Measurements from ENCODE around the gene VWA7.

VWA7 gene

GRCh38 chr6:31776485-31776988, 591 bp downstream of the VWA7 start:
- no peak for TF ChIP-seq POLR2A (IDR thresholded peaks at IDR 0.05; ENCODE audit: low read length)
- TF ChIP-seq GATA1 (IDR thresholded peaks at IDR 0.05; ENCODE audit: low read depth, low read length), result no peak
- no peak for DNase-seq

GRCh38 chr6:31775633-31776484, 1.3 kb downstream of the VWA7 start:
- no peak for TF ChIP-seq POLR2A (IDR thresholded peaks at IDR 0.05; ENCODE audit: low read length)
- no peak for TF ChIP-seq GATA1 (IDR thresholded peaks at IDR 0.05; ENCODE audit: low read depth, low read length)
- no peak for DNase-seq

- peak in 1 of 2 experiments; percentile 43 for DNase-seq
- TF ChIP-seq GATA1 (IDR thresholded peaks at IDR 0.05; ENCODE audit: low read depth, low read length), result no peak
- no peak for TF ChIP-seq POLR2A (IDR thresholded peaks at IDR 0.05; ENCODE audit: low read length)
These were observed 1.9 kb downstream of the VWA7 start for GRCh38 chr6:31775184-31775583.

GRCh38 chr6:31771992-31772358, 5.2 kb downstream of the VWA7 start:
- no peak for TF ChIP-seq POLR2A (IDR thresholded peaks at IDR 0.05; ENCODE audit: low read length)
- TF ChIP-seq GATA1 (IDR thresholded peaks at IDR 0.05; ENCODE audit: low read depth, low read length), result no peak
- peak; percentile 33 to 37 for DNase-seq

- DNase-seq, result no peak
- TF ChIP-seq GATA1 (IDR thresholded peaks at IDR 0.05; ENCODE audit: low read depth, low read length), result no peak
- no peak for TF ChIP-seq POLR2A (IDR thresholded peaks at IDR 0.05; ENCODE audit: low read length)
These were observed 6.3 kb downstream of the VWA7 start for GRCh38 chr6:31770860-31771259.

GRCh38 chr6:31769684-31770371, 7.3 kb downstream of the VWA7 start:
- TF ChIP-seq POLR2A (IDR thresholded peaks at IDR 0.05; ENCODE audit: low read length), result no peak
- no peak for TF ChIP-seq GATA1 (IDR thresholded peaks at IDR 0.05; ENCODE audit: low read depth, low read length)

GRCh38 chr6:31768363-31769257, 8.5 kb downstream of the VWA7 start:
- TF ChIP-seq GATA1 (IDR thresholded peaks at IDR 0.05; ENCODE audit: low read depth, low read length), result no peak
- no peak for TF ChIP-seq POLR2A (IDR thresholded peaks at IDR 0.05; ENCODE audit: low read length)
- DNase-seq, result no peak

More at GRCh38 chr6:31769684-31770371, 7.3 kb downstream of the VWA7 start:
- DNase-seq, result peak; percentile 85 to 93

GRCh38 chr6:31767096-31767645, 10.0 kb downstream of the VWA7 start:
- no peak for TF ChIP-seq POLR2A (IDR thresholded peaks at IDR 0.05; ENCODE audit: low read length)
- no peak for TF ChIP-seq GATA1 (IDR thresholded peaks at IDR 0.05; ENCODE audit: low read depth, low read length)
- DNase-seq, result no peak

GRCh38 chr6:31765910-31766794, 11.0 kb downstream of the VWA7 start:
- no peak for DNase-seq
- TF ChIP-seq GATA1 (IDR thresholded peaks at IDR 0.05; ENCODE audit: low read depth, low read length), result no peak
- no peak for TF ChIP-seq POLR2A (IDR thresholded peaks at IDR 0.05; ENCODE audit: low read length)

GRCh38 chr6:31765559-31765909, 11.6 kb downstream of the VWA7 start:
- TF ChIP-seq POLR2A (IDR thresholded peaks at IDR 0.05; ENCODE audit: low read length) (no peak), GATA1 (IDR thresholded peaks at IDR 0.05; ENCODE audit: low read depth, low read length) (no peak)
- no peak for DNase-seq

- TF ChIP-seq GATA1 (IDR thresholded peaks at IDR 0.05; ENCODE audit: low read depth, low read length) (no peak), POLR2A (IDR thresholded peaks at IDR 0.05; ENCODE audit: low read length) (no peak)
- DNase-seq, result no peak
These were observed 12.9 kb downstream of the VWA7 start for GRCh38 chr6:31764198-31764597.

- DNase-seq, result no peak
These were observed 13.5 kb downstream of the VWA7 start for GRCh38 chr6:31763619-31763940.

More at GRCh38 chr6:31763619-31763940, 13.5 kb downstream of the VWA7 start:
- TF ChIP-seq GATA1 (IDR thresholded peaks at IDR 0.05; ENCODE audit: low read depth, low read length) (no peak), POLR2A (IDR thresholded peaks at IDR 0.05; ENCODE audit: low read length) (no peak)

Data from erythroblast (primary cell).